Activated T-cell treated with anti-CD3 and anti-CD28 coated beads for 48 hours (primary cell): ENCODE results near the gene GLIS2.

Source experiments
- DNase-seq: peaks from one replicate; pipeline ENCODE4 v3.0.0-alpha.2; 2020; ENCODE audit warnings: low read depth

The GLIS2 gene

GRCh38 chr16:4371357-4372000 lies 55.6 kb downstream of the GLIS2 start, which contains the start of gene VASN:
VASN (plus strand) TSS chr16:4371848; CDS start chr16:4380878, 9,030 bp downstream.
- DNase-seq = peak; percentile 74

GRCh38 chr16:4372001-4372577 lies 56.2 kb downstream of the GLIS2 start:
- peak; percentile 23 for DNase-seq

GRCh38 chr16:4372578-4373355 lies 56.9 kb downstream of the GLIS2 start:
- DNase-seq = no peak

- DNase-seq = no peak
Observed at GRCh38 chr16:4373356-4373908, 57.6 kb downstream of the GLIS2 start.

- no peak for DNase-seq
Observed at GRCh38 chr16:4373909-4374742, 58.3 kb downstream of the GLIS2 start.

- DNase-seq = no peak
Observed at GRCh38 chr16:4375717-4376116, 59.9 kb downstream of the GLIS2 start.

GRCh38 chr16:4376126-4376892 lies 60.4 kb downstream of the GLIS2 start:
- no peak for DNase-seq

- DNase-seq = no peak
Observed at GRCh38 chr16:4376893-4377572, 61.2 kb downstream of the GLIS2 start.

- DNase-seq = no peak
Observed at GRCh38 chr16:4377573-4378154, 61.8 kb downstream of the GLIS2 start.

GRCh38 chr16:4378161-4378666 lies 62.3 kb downstream of the GLIS2 start:
- DNase-seq = no peak

- no peak for DNase-seq
Observed at GRCh38 chr16:4378999-4379690, 63.3 kb downstream of the GLIS2 start.

GRCh38 chr16:4380119-4381063 lies 64.5 kb downstream of the GLIS2 start:
- DNase-seq = no peak

GRCh38 chr16:4381072-4381934 lies 65.4 kb downstream of the GLIS2 start:
- no peak for DNase-seq

- no peak for DNase-seq
Observed at GRCh38 chr16:4381935-4382794, 66.3 kb downstream of the GLIS2 start.

- no peak for DNase-seq
Observed at GRCh38 chr16:4382795-4383357, 67.0 kb downstream of the GLIS2 start.
